SK-N-SH (cell line): ENCODE measurements around the gene TRH.

ENCODE experiments used
- CHD2 ChIP-seq: fragments of 150-350 bp; IDR thresholded peaks from 2 replicates; pipeline ENCODE4 v1.6.1; 2018; ENCODE audit warnings: low read length; ENCODE audit not compliant: partially characterized antibody
- CTCF ChIP-seq: fragments of 200-600 bp; sonication (generic); IDR thresholded peaks from 2 replicates; pipeline ENCODE4 v1.6.1; 2017; ENCODE audit warnings: antibody characterized with exemption, mild to moderate bottlenecking, moderate library complexity
- FOSL2 ChIP-seq: IDR thresholded peaks from 2 replicates; pipeline ENCODE4 v1.4.0; 2012; ENCODE audit warnings: low read depth, mild to moderate bottlenecking, moderate library complexity, borderline replicate concordance
- FOXM1 ChIP-seq: IDR thresholded peaks from 2 replicates; pipeline ENCODE4 v1.4.0; 2012; ENCODE audit warnings: low read depth, mild to moderate bottlenecking
- IRF3 ChIP-seq: fragments of 150-350 bp; IDR thresholded peaks from 2 replicates; pipeline ENCODE4 v1.6.1; 2016; ENCODE audit warnings: mild to moderate bottlenecking, low read depth, low read length
- MAX ChIP-seq: IDR thresholded peaks from 2 replicates; pipeline ENCODE4 v1.4.0; 2012; ENCODE audit warnings: low read depth
- NRF1 ChIP-seq: IDR thresholded peaks from 2 replicates; pipeline ENCODE4 v1.6.1; 2012; ENCODE audit warnings: low read depth, mild to moderate bottlenecking, low read length
- PBX3 ChIP-seq: IDR thresholded peaks from 2 replicates; pipeline ENCODE4; 2012
- POLR2AphosphoS5 ChIP-seq: IDR thresholded peaks from 2 replicates; pipeline ENCODE4 v1.6.1; 2012; ENCODE audit warnings: low read depth, low read length
- SIN3A ChIP-seq: IDR thresholded peaks from 2 replicates; pipeline ENCODE4 v1.6.1; 2012; ENCODE audit warnings: low read depth, mild to moderate bottlenecking, low read length, moderate library complexity, borderline replicate concordance
- TEAD4 ChIP-seq: IDR thresholded peaks from 2 replicates; pipeline ENCODE4 v1.4.0; 2012; ENCODE audit warnings: mild to moderate bottlenecking, borderline replicate concordance; ENCODE audit not compliant: insufficient read depth

- no peak for TF ChIP-seq CTCF
- TF ChIP-seq SIN3A: no peak
- no peak for TF ChIP-seq CHD2
- no peak for TF ChIP-seq NRF1
- TF ChIP-seq POLR2AphosphoS5: no peak
- no peak for TF ChIP-seq MAX
- no peak for TF ChIP-seq TEAD4
- no peak for TF ChIP-seq FOSL2
- no peak for TF ChIP-seq IRF3
- no peak for TF ChIP-seq PBX3
- no peak for TF ChIP-seq FOXM1
These were observed at the start of gene TRH for GRCh38 chr3:129974564-129974832.
